Activated CD8-positive, alpha-beta T cell treated with anti-CD3 and anti-CD28 coated beads, Interleukin-2, amount 10 ng/mL, durations not matched to agents 7 days and 5 days (primary cell): ENCODE data around the gene IL12RB2. TPM values are rescaled to one million over a fixed set of nuclear protein-coding genes. Genes with fewer than 3 reads are reported as not detected.

Source experiments
- ATAC-seq: fragments of 150-1000 bp; cut with Tn5 transposase; one replicate; pipeline ENCODE4 v1.10.0; 2021; ENCODE audit warnings: moderate library complexity
- CTCF ChIA-PET: fragments of 350-600 bp; sonication (Branson Sonifier 250); formaldehyde crosslinking; loops from one replicate; lab custom pipeline; 2021; ENCODE audit warnings: antibody characterized with exemption; lab: Charles Lee
- POLR2A ChIA-PET: fragments of 350-600 bp; sonication (Branson Sonifier 250); formaldehyde crosslinking; loops from one replicate; lab custom pipeline; 2021; ENCODE audit warnings: antibody characterized with exemption; lab: Charles Lee
- DNase-seq: peaks from one replicate; pipeline ENCODE4 v3.0.0-alpha.2; 2020
- H3K27ac Mint-ChIP-seq: one replicate; pipeline ENCODE4 v1.8.0; 2021; ENCODE audit warnings: mild to moderate bottlenecking, mixed read lengths
- H3K27me3 Mint-ChIP-seq: one replicate; pipeline ENCODE4 v1.8.0; 2021; ENCODE audit warnings: low read depth, mixed read lengths
- H3K36me3 Mint-ChIP-seq: one replicate; pipeline ENCODE4 v1.8.0; 2021; ENCODE audit warnings: low read depth, mixed read lengths
- H3K4me1 Mint-ChIP-seq: one replicate; pipeline ENCODE4 v1.8.0; 2021; ENCODE audit warnings: low read depth, mixed read lengths
- H3K4me3 Mint-ChIP-seq: one replicate; pipeline ENCODE4 v1.8.0; 2021; ENCODE audit warnings: mild to moderate bottlenecking, mixed read lengths
- H3K9me3 Mint-ChIP-seq: one replicate; pipeline ENCODE4 v1.8.0; 2022; ENCODE audit warnings: mixed read lengths; ENCODE audit not compliant: insufficient read depth
- total RNA-seq, 2 experiments: library from RNA; stranded (reverse); gene quantifications; one replicate each; pipeline ENCODE4 v1.2.3, GENCODE V29; 2021

IL12RB2 gene
- total RNA-seq, 2 experiments from 2014 or later = 17.3 to 19.6 TPM

DNA sequence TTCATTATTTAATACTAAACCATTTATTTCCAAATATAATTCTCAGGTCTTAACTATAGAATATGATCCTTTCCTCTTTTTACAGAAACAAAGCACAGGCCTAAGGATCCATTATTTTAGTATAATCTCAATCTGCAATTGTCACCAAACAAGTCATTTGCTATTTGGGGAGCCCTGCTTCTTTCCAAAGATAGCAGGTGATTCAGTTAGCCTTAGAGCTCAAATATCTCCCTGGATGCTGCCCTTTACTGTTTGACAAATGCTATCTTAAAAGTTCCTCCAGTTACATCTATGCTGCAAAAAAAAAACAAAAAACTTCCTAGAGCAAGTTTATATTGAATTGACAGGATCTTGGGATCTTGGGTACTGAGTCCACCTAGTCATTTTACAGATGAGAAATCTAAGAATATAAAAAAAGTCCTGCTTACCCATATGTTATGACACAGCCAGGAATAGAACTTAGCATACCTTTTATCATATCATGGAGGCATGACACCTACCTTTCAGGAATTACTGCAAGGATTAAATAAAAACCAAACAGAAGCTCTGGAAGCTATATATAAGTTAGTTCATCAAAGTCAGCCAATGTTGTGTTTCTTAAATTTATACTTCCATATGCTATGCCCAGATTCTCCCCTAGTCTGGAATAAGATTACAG lies 113.3 kb downstream of the IL12RB2 start:
- no peak overlapping the region for H3K27ac Mint-ChIP-seq
- ChIA-PET CTCF (interaction anchor here (0.6 to 0.9 kb wide), 2 partner anchors 207 to 618 kb away, joined by 3 read pairs; no protein-coding TSS in a partner anchor), POLR2A (interaction anchor here (0.6 kb wide), 1 partner anchor 198 kb away, joined by 3 read pairs; no protein-coding TSS in a partner anchor)
- ATAC-seq (no peak), DNase-seq (no peak)
- H3K27me3 Mint-ChIP-seq = no peaks in the 10 kb centered on the region
- H3K4me1 Mint-ChIP-seq = peaks cover 63% of the 10 kb centered on the region
- H3K36me3 Mint-ChIP-seq = peaks cover 86% of the 10 kb centered on the region
- no peak overlapping the region for H3K4me3 Mint-ChIP-seq
- H3K9me3 Mint-ChIP-seq = no peaks in the 10 kb centered on the region

DNA sequence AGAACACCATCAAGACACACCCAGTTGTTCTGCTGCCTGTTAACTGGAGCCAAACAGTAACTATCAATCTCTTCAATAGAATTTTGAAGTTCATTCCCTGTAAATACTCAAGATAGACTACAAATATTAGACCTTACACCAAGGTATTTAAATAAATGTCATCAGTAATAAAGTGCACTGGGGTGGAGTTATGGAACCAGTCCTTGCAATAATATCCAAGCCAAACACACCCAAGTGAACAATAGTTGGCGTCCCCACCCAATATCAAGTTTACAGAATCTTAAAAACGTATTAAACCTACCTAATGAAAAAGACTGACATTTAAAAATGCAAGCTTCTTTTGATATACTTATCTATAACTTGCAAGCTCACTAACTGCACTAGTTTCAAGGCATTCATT lies 119.8 kb downstream of the IL12RB2 start:
- H3K9me3 Mint-ChIP-seq = no peaks in the 10 kb centered on the region
- ChIA-PET CTCF (interaction anchor here (0.7 to 6.2 kb wide), 7 partner anchors 9 to 214 kb away, joined by 3 to 52 read pairs (median 4); partner anchors contain the start of gene IL12RB2), POLR2A (interaction anchor here (1.3 kb wide), 1 partner anchor 502 kb away, joined by 5 read pairs; the partner anchor contains the start of genes DNAI4 and MIER1)
- ATAC-seq (no peak), DNase-seq (no peak)
- H3K27ac Mint-ChIP-seq = peak overlapping the region; percentile 19
- H3K27me3 Mint-ChIP-seq = no peaks in the 10 kb centered on the region
- H3K4me1 Mint-ChIP-seq = peaks cover 49% of the 10 kb centered on the region
- H3K4me3 Mint-ChIP-seq = peak overlapping the region; percentile 78
- H3K36me3 Mint-ChIP-seq = peaks cover 69% of the 10 kb centered on the region

DNA sequence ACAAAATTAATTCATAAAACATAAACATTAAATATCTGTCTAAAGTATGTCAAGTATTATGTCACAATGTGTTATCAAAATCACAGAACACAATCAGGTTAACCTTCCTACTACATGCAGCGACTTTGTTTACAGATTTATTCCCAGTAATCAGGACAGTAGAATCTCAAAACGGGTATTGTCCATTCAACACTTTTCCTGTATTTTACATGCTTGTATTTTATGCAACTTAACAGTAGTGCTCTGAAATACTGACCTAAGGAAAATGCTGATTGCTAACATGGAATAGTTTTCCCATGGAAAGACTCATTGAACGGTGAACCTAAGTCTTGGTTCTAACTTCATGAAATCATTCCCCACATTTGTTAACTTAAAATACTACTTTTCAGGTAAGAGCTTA lies 120.3 kb downstream of the IL12RB2 start:
- Mint-ChIP-seq H3K4me1 (peaks cover 51% of the 10 kb centered on the region), H3K27me3 (no peaks in the 10 kb centered on the region), H3K9me3 (no peaks in the 10 kb centered on the region), H3K27ac (peak overlapping the region; percentile 91), H3K36me3 (peaks cover 65% of the 10 kb centered on the region), H3K4me3 (peak overlapping the region; percentile 78)
- POLR2A ChIA-PET = interaction anchor here (1.3 kb wide), 1 partner anchor 503 kb away, joined by 5 read pairs; the partner anchor contains the start of genes DNAI4 and MIER1
- no peak for ATAC-seq
- CTCF ChIA-PET = interaction anchor here (0.9 to 6.2 kb wide), 9 partner anchors 10 to 447 kb away, joined by 3 to 52 read pairs (median 4); partner anchors contain the start of gene IL12RB2
- DNase-seq = no peak

DNA sequence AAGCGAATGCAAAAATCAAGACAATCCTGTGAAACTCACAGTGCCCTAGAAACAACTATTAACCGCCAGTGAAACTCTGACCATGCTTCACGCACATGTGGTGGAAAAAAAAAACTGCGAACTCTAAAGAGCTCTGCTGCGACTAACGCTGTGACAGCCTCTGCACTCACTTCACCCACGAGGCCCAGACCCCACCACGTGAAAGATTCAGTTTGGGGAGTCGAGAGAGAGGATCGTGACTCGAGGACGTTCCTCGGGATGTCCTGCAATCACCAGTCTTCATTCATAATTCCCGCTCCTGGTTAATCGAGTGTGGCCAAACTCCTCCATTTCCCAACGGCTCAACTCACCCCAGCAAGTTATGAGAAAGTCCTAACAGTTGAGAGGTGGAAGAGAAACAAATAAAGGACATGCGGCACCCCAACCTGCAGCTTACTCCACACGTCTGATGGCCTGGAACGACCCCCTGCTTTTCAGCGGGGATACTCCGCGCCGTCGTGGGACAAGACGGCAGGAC lies 121.4 kb downstream of the IL12RB2 start:
- Mint-ChIP-seq H3K36me3 (peaks cover 55% of the 10 kb centered on the region), H3K9me3 (no peaks in the 10 kb centered on the region), H3K27ac (peak overlapping the region; percentile 91), H3K4me3 (peak overlapping the region; percentile 78), H3K4me1 (peaks cover 56% of the 10 kb centered on the region), H3K27me3 (no peaks in the 10 kb centered on the region)
- ATAC-seq = no peak
- POLR2A ChIA-PET = interaction anchor here (0.6 to 2.8 kb wide), 12 partner anchors 10 to 504 kb away, joined by 3 to 13 read pairs (median 4); partner anchors contain the start of genes DNAI4, IL23R and MIER1
- CTCF ChIA-PET = interaction anchor here (0.6 to 6.2 kb wide), 15 partner anchors 21 to 495 kb away, joined by 3 to 52 read pairs (median 4); partner anchors contain the start of genes IL12RB2 and IL23R
- DNase-seq = peak; percentile 49

DNA sequence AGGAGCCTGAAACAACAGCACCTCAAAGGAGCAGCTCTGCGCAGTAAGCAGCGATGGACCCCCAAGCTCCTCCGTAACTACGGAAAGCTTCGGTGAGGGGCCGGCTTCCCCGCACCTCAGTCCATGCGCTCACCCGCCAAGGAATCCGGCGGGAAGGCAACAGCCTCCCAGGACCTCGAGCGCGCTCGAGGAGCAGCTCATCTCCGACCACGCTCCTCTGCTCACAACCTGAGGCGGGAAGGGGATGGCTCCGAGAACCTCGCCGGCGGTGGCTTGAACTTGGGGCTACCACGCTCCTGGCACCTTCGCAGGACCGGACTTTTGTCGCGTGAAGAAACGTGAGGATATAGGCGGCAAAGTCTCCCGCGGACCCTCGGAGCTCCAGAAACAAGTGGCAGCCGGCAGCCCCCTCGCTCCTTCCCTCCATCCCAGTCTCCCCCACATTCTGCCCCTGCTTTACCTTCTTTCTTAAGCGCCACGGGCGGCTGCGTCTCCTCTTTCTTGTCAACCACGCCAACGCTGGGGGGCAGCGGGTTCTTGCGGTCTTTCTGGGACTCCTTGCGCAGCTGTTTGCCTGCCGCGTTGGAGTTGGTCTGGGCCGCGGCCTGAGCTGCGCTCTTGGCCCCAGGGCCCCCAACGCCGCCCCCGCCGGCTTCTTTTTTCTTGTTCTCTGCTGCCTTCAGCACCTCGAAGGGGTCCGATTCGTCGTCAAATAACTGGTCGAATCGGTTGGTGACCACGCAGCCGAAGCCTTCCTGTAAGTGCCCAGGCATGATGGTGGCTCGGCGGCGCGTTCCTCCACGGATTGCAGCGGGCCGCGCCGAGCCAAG lies 122.1 kb downstream of the IL12RB2 start:
- ATAC-seq = peak; percentile 18
- Mint-ChIP-seq H3K4me3 (peak overlapping the region; percentile 78), H3K4me1 (peaks cover 52% of the 10 kb centered on the region), H3K9me3 (no peaks in the 10 kb centered on the region), H3K27ac (peak overlapping the region; percentile 91), H3K27me3 (no peaks in the 10 kb centered on the region), H3K36me3 (peaks cover 50% of the 10 kb centered on the region)
- DNase-seq = peak; percentile 47
- POLR2A ChIA-PET = interaction anchor here (0.6 to 2.8 kb wide), 18 partner anchors 10 to 407 kb away, joined by 3 to 13 read pairs (median 4); partner anchors contain the start of genes GADD45A, IL23R and SLC35D1
- CTCF ChIA-PET = interaction anchor here (0.6 to 6.2 kb wide), 13 partner anchors 22 to 505 kb away, joined by 3 to 52 read pairs (median 4); partner anchors contain the start of genes DNAI4 and IL23R

DNA sequence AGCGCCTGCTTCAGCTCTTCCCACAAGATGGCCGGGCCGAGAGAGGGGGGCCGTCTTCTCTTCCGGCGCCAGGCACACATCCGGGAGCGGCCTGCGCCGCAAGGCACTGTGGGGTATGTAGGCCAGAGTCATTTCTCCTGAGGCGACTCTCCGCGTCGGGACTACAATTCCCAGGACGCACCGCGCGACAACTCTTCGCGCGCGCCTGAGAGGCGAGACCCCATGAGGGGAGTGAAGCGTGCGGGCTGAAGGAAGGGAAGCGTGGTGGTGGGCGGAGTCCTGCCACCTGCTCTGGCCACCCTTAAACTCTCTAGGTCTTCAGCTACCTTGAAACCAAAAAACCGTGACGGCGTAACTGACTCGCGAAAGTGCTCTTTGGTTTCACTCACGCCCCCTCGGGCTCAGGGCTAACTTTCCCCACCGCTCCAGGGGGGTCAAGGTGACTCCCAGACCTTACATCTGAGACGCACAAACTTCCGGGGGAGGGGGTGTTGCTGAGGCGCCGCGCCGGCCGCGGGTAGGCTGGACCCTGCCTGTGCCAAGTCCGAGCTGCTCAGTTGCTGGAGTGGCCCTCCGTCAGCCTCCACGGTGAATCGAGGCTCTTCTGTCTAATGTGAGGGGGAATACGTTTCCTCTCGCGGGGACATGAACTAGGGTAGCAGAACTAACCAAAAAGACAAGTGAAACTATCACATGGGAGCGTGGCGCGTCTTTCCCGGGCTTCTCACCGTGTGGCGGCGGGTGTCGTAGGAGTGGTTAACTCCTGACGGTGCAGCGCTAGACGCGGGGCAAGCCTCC lies 122.9 kb downstream of the IL12RB2 start, which contains the start of gene SERBP1:
SERBP1 (minus strand) TSS at position 45 of the 798 bp plus-strand sequence. CDS start 102 bp downstream, outside the sequence.
- H3K4me1 Mint-ChIP-seq = peaks cover 46% of the 10 kb centered on the region
- peak within 1 kb of the TSS; percentile 78 for H3K4me3 Mint-ChIP-seq
- POLR2A ChIA-PET = interaction anchor here (0.6 to 2.8 kb wide), 17 partner anchors 11 to 377 kb away, joined by 3 to 13 read pairs (median 4); partner anchors contain the start of genes GADD45A, IL23R and SLC35D1
- CTCF ChIA-PET = interaction anchor here (0.9 to 6.2 kb wide), 8 partner anchors 70 to 506 kb away, joined by 3 to 52 read pairs (median 3); partner anchors contain the start of gene DNAI4
- DNase-seq (peak; percentile 97), ATAC-seq (peak; percentile 82)
- H3K36me3 Mint-ChIP-seq = peaks cover 43% of the 10 kb centered on the region
- peak within 1 kb of the TSS; percentile 91 for H3K27ac Mint-ChIP-seq
- no peaks in the 10 kb centered on the region for H3K9me3 Mint-ChIP-seq
- no peaks in the 10 kb centered on the region for H3K27me3 Mint-ChIP-seq

DNA sequence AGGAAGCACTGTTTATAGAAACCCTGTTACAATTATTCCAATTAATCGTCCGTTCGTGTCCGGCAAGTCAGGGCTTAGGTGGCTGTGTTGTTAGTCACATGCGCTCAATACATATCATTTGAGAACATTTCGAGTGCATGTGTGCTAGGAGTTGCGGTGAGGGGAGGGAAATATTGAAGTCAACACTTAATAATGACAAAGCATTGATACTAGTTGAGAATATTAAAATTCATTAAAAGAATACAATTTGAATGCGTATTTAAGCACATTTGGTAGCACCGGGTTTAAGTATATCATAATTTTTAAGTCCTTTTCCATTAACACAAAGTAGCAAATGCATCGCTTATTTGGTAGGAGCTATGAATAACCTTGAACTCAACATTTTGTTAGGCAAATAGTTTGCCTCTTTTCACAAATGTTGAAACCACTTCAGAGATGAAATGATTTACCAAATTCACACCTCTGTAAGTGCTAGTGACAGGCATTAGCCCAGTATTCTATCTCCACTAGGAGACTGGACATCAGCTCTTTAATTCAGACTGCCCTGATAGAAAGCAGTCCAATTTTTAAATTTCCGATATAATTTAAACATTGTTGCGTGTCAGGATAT lies 123.6 kb downstream of the IL12RB2 start:
- ATAC-seq (no peak), DNase-seq (no peak)
- ChIA-PET POLR2A (interaction anchor here (0.6 to 2.8 kb wide), 11 partner anchors 16 to 1037 kb away, joined by 3 to 13 read pairs (median 4); partner anchors contain the start of genes GADD45A and SLC35D1), CTCF (interaction anchor here (1.2 to 6.2 kb wide), 6 partner anchors 70 to 218 kb away, joined by 3 to 52 read pairs (median 4); no protein-coding TSS in a partner anchor)
- Mint-ChIP-seq H3K4me1 (peaks cover 39% of the 10 kb centered on the region), H3K27ac (peak overlapping the region; percentile 91), H3K9me3 (no peaks in the 10 kb centered on the region), H3K36me3 (peaks cover 36% of the 10 kb centered on the region), H3K4me3 (peak overlapping the region; percentile 78), H3K27me3 (no peaks in the 10 kb centered on the region)

DNA sequence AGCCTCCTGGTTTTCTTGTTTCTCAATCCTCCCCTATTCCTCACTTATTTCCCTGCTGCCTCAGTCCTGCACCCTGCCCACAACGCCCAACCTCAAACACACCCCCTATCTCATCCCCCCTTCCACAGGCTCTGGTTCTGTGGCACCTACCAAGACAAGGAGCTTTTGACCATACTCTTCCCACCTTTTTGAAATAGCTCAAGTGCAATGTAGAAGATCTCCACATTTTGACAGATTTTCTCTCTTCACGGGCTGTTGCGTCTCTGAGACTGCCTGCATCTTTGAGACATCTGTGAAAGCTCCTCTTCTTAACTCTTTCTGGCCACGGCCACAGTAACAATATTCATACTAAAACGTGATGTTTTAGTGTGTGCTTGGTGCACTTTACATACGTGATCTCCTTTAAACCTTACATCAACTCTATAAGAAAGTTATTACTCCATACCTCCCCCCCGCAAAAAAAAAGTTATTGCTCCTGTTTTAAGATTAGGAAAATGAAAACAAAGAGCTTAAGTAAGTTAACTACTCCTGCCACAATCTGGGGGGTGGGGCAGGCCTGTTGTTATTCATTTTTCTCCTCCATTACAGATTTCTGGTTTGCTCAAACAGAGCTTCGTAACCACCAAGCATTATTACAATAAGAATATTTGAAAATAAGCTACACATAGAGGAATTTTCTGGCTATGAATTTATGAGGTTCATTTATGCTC lies 124.4 kb downstream of the IL12RB2 start:
- H3K4me1 Mint-ChIP-seq = peaks cover 35% of the 10 kb centered on the region
- H3K27me3 Mint-ChIP-seq = no peaks in the 10 kb centered on the region
- H3K9me3 Mint-ChIP-seq = no peaks in the 10 kb centered on the region
- H3K27ac Mint-ChIP-seq = peak overlapping the region; percentile 91
- peaks cover 32% of the 10 kb centered on the region for H3K36me3 Mint-ChIP-seq
- CTCF ChIA-PET = interaction anchor here (0.7 to 6.2 kb wide), 8 partner anchors 11 to 507 kb away, joined by 3 to 52 read pairs (median 4); partner anchors contain the start of gene MIER1
- POLR2A ChIA-PET = interaction anchor here (0.7 to 1.3 kb wide), 4 partner anchors 26 to 1036 kb away, joined by 3 to 5 read pairs (median 3); no protein-coding TSS in a partner anchor
- ATAC-seq = no peak
- no peak for DNase-seq
- H3K4me3 Mint-ChIP-seq = peak overlapping the region; percentile 78

DNA sequence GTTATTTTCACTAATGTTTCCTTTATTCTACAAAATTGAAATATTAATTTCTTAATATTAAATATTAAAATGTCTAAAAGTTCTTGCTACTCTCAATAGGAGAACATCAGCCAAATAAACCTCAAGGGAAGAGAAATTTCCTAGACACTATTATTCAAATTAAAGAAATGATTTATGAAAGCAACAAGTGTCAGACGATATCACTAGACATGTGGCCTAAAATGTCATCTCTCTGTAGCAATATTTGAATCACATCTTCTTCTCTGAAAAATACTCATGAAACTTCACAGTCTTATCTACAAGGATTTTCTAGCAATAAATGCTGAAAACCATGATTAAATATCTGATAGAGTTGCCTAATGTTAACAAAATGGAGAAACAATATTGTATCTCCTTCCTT lies 125.1 kb downstream of the IL12RB2 start:
- CTCF ChIA-PET = interaction anchor here (0.7 to 6.2 kb wide), 7 partner anchors 10 to 507 kb away, joined by 3 to 52 read pairs (median 4); partner anchors contain the start of gene MIER1
- Mint-ChIP-seq H3K4me3 (no peak overlapping the region), H3K4me1 (peaks cover 28% of the 10 kb centered on the region), H3K27ac (no peak overlapping the region), H3K36me3 (peaks cover 25% of the 10 kb centered on the region), H3K27me3 (no peaks in the 10 kb centered on the region), H3K9me3 (no peaks in the 10 kb centered on the region)
- POLR2A ChIA-PET = interaction anchor here (0.7 to 1.2 kb wide), 2 partner anchors 25 to 253 kb away, joined by 3 to 5 read pairs; no protein-coding TSS in a partner anchor
- ATAC-seq (no peak), DNase-seq (no peak)
